ENCODE measurements around the gene CYP4F22.
"Not testable (repeated sequence)": the region's sequence is repeated elsewhere in the genome, so short reads cannot be mapped to it uniquely, and the experiment has no call there.

Gene CYP4F22

DNA sequence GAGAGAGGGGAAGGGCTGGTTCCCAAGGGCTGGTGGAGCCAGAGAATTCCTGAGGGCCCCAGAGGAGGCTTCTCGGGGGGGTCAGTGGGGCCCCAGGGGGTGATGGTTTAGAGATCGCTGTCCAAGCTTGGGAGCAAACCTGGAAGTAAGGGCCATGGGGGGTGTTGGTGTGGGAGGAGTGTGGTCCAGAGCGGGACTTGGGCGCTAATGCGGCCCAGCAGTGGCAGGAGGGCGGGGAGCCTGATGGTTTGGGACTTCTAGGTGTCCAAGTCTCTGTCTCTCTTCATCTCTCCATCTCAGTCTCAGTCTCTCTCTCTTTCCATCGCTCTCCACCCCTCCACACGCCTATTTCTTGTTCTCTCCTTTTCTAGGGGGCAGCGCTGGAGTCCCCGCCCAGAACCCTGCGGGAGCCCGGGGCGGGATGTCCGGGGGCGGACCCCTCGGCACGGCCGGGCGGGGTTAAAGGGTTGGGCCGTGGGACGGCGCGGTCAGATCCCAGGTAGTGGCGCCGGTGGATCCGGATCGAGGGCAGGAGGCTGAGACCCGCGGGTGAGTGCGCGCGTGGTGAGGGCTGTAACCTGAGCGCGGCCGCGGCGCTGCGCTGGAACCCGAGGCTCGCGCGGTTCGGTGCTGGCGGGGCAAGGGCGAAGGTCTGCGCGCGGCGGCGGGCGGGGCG, at the start of gene CYP4F22:
Gene CYP4F22, plus strand, starts transcription at position 491 of the 676 bp plus-strand sequence. CDS start 16,812 bp downstream, outside the sequence.
- DNase-seq = no peak

- DNase-seq = no peak
These were observed 46.6 kb upstream of the CYP4F22 start for GRCh38 chr19:15461694-15462093.

GRCh38 chr19:15463861-15464371, 44.4 kb upstream of the CYP4F22 start:
- no peak for DNase-seq

GRCh38 chr19:15464394-15465385, 43.6 kb upstream of the CYP4F22 start, which contains the start of gene RASAL3:
TSS of gene RASAL3 (minus strand) at chr19:15464544. CDS start at chr19:15464358, 186 bp downstream.
- no peak for DNase-seq

DNA sequence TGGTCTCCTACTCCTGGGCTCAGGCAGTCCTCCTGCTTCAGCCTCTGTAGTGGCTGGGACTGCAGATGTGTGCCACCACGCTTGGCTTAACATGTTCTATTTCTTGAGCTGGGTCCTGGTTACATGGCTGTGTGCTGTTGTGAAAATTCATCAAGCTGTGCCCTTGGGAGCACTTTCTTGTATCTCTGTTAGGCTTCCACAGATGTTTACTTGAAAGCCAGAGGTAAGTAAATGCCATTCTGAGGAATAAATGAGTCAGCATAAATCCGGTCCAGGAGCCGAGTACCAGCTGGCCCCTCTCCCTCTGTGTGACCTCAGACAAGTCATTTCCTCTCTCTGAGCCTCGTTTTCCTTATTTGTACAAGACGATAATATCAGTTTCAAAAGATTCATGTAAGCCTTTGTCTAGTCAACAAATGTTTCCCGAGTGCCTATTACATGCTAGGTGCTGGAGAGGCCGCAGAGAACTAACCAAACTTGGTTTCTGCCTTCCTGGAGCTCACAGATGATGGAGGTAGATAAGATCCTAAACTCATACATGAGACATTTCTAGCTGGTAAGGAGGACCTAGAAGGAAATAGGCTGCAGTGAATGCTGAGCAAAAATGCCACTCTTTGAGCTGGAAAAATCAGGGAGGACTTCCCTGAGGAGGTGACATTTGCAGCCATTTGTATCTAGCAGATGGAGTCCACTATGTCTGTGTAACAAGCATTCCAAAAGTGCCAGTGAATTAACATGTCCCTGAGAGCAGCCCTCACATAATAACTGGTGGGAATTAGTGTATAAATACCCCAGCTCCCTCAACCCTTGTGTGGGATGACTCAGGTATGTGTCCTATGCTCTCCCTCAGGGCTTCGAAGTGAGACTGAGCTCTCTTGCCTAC, 41.2 kb upstream of the CYP4F22 start:
- no peak for DNase-seq

DNA sequence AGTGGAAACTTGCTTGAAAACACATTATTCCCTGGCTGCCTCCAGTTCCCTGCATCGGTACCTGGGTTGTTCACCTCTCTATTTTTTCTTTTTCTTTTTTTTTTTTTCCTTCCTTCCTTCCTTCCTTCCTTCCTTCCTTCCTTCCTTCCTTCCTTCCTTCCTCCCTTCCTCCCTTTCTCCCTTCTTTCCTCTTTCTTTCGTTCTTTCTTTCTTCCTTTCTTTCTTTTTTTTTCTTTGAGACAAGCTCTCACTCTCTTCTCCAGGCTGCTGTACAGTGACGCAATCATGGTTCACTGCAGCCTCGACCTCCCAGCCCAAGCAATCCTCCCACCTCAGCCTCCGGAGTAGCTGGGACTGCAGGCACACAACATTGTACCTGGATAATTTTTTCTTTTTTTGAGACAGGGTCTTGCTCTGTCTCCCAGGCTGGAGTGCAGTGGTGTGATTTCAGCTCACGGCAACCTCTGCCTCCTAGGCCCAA, 40.6 kb upstream of the CYP4F22 start:
- no peak for DNase-seq

GRCh38 chr19:15468675-15469512, 39.4 kb upstream of the CYP4F22 start:
- DNase-seq = no peak

- no peak for DNase-seq
These were observed 38.6 kb upstream of the CYP4F22 start for GRCh38 chr19:15469513-15470297.

GRCh38 chr19:15471639-15472101, 36.7 kb upstream of the CYP4F22 start:
- DNase-seq = no peak

DNA sequence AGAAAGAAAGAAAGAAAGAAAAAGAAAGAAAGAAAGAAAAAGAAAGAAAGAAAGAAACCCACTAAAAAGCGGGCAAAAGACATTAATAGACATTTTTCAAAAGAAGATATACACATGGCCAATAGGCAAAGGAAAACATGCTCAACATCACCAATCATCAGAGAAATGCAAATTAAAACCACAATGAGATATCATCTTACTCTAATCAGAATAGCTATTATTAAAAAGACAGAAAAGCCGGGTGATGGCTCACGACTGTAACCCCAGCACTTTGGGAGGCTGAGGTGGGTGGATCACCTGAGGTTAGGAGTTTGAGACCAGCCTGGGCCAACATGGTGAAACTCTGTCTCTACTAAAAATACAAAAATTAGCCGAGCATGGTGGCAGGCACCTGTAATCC, 34.5 kb upstream of the CYP4F22 start:
- DNase-seq = not testable (repeated sequence)

- no peak for DNase-seq
These were observed 33.2 kb upstream of the CYP4F22 start for GRCh38 chr19:15475169-15475568.

DNA sequence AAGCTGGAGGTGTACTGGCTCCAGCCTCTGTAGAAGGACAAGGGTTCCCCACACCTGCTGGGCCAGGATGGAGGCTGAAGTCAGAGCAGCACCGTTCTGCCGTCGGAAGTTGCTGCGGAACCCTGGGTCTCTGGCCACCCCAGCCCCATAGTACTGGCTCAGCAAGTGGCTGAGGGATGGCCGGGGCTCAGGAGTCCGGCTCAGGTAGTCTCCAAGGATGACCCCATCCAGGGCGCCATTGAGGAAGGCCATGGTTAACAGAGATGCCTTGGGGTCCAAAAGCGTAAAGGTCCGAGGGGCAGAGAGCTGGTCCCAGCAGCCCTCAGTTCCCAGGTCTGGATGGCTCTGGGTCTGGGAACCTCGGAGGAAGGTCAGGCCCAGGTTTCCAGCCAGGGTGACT, 32.7 kb upstream of the CYP4F22 start:
- no peak for DNase-seq

- no peak for DNase-seq
These were observed 32.0 kb upstream of the CYP4F22 start for GRCh38 chr19:15476325-15476724.

- DNase-seq = no peak
These were observed 28.7 kb upstream of the CYP4F22 start, which contains the start of gene PGLYRP2 for GRCh38 chr19:15479391-15480345. TSS of gene PGLYRP2 (minus strand) at chr19:15479501. CDS start at chr19:15479371, 130 bp downstream.

GRCh38 chr19:15480996-15481395, 27.3 kb upstream of the CYP4F22 start:
- DNase-seq = not testable (repeated sequence)

- not testable (repeated sequence) for DNase-seq
These were observed 22.6 kb upstream of the CYP4F22 start for GRCh38 chr19:15485768-15486167.

GRCh38 chr19:15487038-15487437, 21.3 kb upstream of the CYP4F22 start:
- DNase-seq = no peak

GRCh38 chr19:15488489-15489226, 19.7 kb upstream of the CYP4F22 start:
- no peak for DNase-seq

All from NCI-H69 (cell line).